H9 (cell line): ENCODE data around the gene FAAH. TPM values are rescaled to one million over a fixed set of nuclear protein-coding genes. Genes with fewer than 3 reads are reported as not detected.

Experiments used
- DNase-seq: peaks from one replicate; pipeline ENCODE4 v3.0.0-alpha.2; 2017
- H2AFZ ChIP-seq: one replicate; pipeline ENCODE4 v1.6.1; 2013; ENCODE audit warnings: mild to moderate bottlenecking, low read length, control low read depth, moderate library complexity
- H2AK5ac ChIP-seq: 2 replicates; pipeline ENCODE4 v1.6.1; 2013; ENCODE audit warnings: low read length, control low read depth, mixed read lengths; ENCODE audit not compliant: insufficient read length
- H2BK120ac ChIP-seq: one replicate; pipeline ENCODE4 v1.6.1; 2013; ENCODE audit warnings: low read depth, mild to moderate bottlenecking, low read length, control low read depth, inconsistent platforms; ENCODE audit not compliant: poor library complexity, severe bottlenecking
- H2BK12ac ChIP-seq: 2 replicates; pipeline ENCODE4 v1.6.1; 2013; ENCODE audit warnings: low read length, control low read depth, mixed read lengths, low read depth; ENCODE audit not compliant: insufficient read length
- H2BK15ac ChIP-seq: 2 replicates; pipeline ENCODE4 v1.6.1; 2013; ENCODE audit warnings: low read depth, low read length, control low read depth
- H2BK20ac ChIP-seq: one replicate; pipeline ENCODE4 v1.6.1; 2013; ENCODE audit warnings: low read depth, mild to moderate bottlenecking, low read length, control low read depth, inconsistent platforms; ENCODE audit not compliant: poor library complexity, severe bottlenecking
- H2BK5ac ChIP-seq: 2 replicates; pipeline ENCODE4 v1.6.1; 2013; ENCODE audit warnings: low read length, control low read depth, mixed read lengths; ENCODE audit not compliant: insufficient read length
- H3K14ac ChIP-seq: 2 replicates; pipeline ENCODE4 v1.6.1; 2013; ENCODE audit warnings: low read length, control low read depth; ENCODE audit not compliant: insufficient read depth
- H3K18ac ChIP-seq: 2 replicates; pipeline ENCODE4 v1.6.1; 2013; ENCODE audit warnings: low read depth, mild to moderate bottlenecking, mixed read lengths, low read length, control low read depth; ENCODE audit not compliant: insufficient read length
- H3K23ac ChIP-seq: 2 replicates; pipeline ENCODE4 v1.6.1; 2013; ENCODE audit warnings: low read length, control low read depth, mixed read lengths, low read depth; ENCODE audit not compliant: insufficient read length
- H3K23me2 ChIP-seq: 2 replicates; pipeline ENCODE4 v1.6.1; 2013; ENCODE audit warnings: low read depth, mild to moderate bottlenecking, mixed read lengths, low read length, control low read depth; ENCODE audit not compliant: insufficient read length, poor library complexity, severe bottlenecking
- H3K27ac ChIP-seq: 2 replicates; pipeline ENCODE4 v1.5.1; 2013; ENCODE audit warnings: low read length, control low read depth, mixed read lengths, low read depth; ENCODE audit not compliant: insufficient read length
- H3K27me3 ChIP-seq: 2 replicates; pipeline ENCODE4 v1.6.1; 2013; ENCODE audit warnings: low read length, control low read depth, inconsistent platforms; ENCODE audit not compliant: insufficient read depth
- H3K4ac ChIP-seq: 2 replicates; pipeline ENCODE4 v1.6.1; 2013; ENCODE audit warnings: low read depth, mild to moderate bottlenecking, control low read depth, inconsistent platforms, low read length, moderate library complexity
- H3K4me1 ChIP-seq: 2 replicates; pipeline ENCODE4 v1.6.1; 2013; ENCODE audit warnings: low read length, control low read depth, inconsistent platforms; ENCODE audit not compliant: insufficient read depth
- H3K4me2 ChIP-seq: 2 replicates; pipeline ENCODE4 v1.6.1; 2013; ENCODE audit warnings: low read length, control low read depth, mixed read lengths; ENCODE audit not compliant: insufficient read length, insufficient read depth
- H3K56ac ChIP-seq: 2 replicates; pipeline ENCODE4 v1.6.1; 2013; ENCODE audit warnings: low read depth, mild to moderate bottlenecking, mixed read lengths, low read length, control low read depth; ENCODE audit not compliant: insufficient read length
- H3K79me1 ChIP-seq: 2 replicates; pipeline ENCODE4 v1.6.1; 2013; ENCODE audit warnings: low read depth, mild to moderate bottlenecking, moderate library complexity, low read length, control low read depth, inconsistent platforms; ENCODE audit not compliant: insufficient read depth, poor library complexity, severe bottlenecking
- H3K79me2 ChIP-seq: 2 replicates; pipeline ENCODE4 v1.6.1; 2013; ENCODE audit warnings: low read length, control low read depth, inconsistent platforms; ENCODE audit not compliant: insufficient read depth
- H3K9ac ChIP-seq: 2 replicates; pipeline ENCODE4 v1.6.1; 2013; ENCODE audit warnings: low read length, control low read depth, mixed read lengths; ENCODE audit not compliant: insufficient read length; ENCODE audit errors: extremely low read depth
- H3K9me3 ChIP-seq: one replicate; pipeline ENCODE4 v1.6.1; 2013; ENCODE audit warnings: low read depth, low read length, inconsistent platforms; ENCODE audit not compliant: control insufficient read depth
- H3T11ph ChIP-seq: one replicate; pipeline ENCODE4 v1.6.1; 2013; ENCODE audit warnings: mild to moderate bottlenecking, low read length, control low read depth, inconsistent platforms
- H4K20me1 ChIP-seq: one replicate; pipeline ENCODE4 v1.6.1; 2013; ENCODE audit not compliant: control insufficient read depth, insufficient read length, insufficient read depth
- H4K5ac ChIP-seq: 2 replicates; pipeline ENCODE4 v1.6.1; 2013; ENCODE audit warnings: low read depth, mild to moderate bottlenecking, mixed read lengths, low read length, control low read depth; ENCODE audit not compliant: insufficient read length
- H4K8ac ChIP-seq: replicated peaks from 2 replicates; pipeline ENCODE4 v1.6.1; 2013; ENCODE audit warnings: low read length, control low read depth, mixed read lengths, low read depth; ENCODE audit not compliant: insufficient read length
- H4K91ac ChIP-seq: 2 replicates; pipeline ENCODE4 v1.6.1; 2013; ENCODE audit warnings: low read depth, mild to moderate bottlenecking, moderate library complexity, mixed read lengths, low read length, control low read depth; ENCODE audit not compliant: insufficient read length
- H3K27ac Mint-ChIP-seq, 3 experiments: 2 replicates in 2 of 3; 3 replicates in 1 of 3; pipeline ENCODE4 v1.8.0; 2020 to 2021; ENCODE audit warnings: mixed read lengths in 3 of 3, mild to moderate bottlenecking in 1 of 3, moderate library complexity in 1 of 3
- H3K27me3 Mint-ChIP-seq: 2 replicates; pipeline ENCODE4 v1.8.0; 2021; ENCODE audit warnings: low read depth, mild to moderate bottlenecking, moderate library complexity, mixed read lengths
- H3K36me3 Mint-ChIP-seq, 3 experiments: 2 replicates in 2 of 3; 3 replicates in 1 of 3; pipeline ENCODE4 v1.8.0; 2020 to 2021; ENCODE audit warnings: low read depth in 3 of 3, mixed read lengths in 3 of 3; ENCODE audit not compliant: insufficient read depth in 1 of 3
- H3K4me1 Mint-ChIP-seq, 2 experiments: 2 replicates each; pipeline ENCODE4 v1.8.0; 2020; ENCODE audit warnings: mixed read lengths in 2 of 2
- H3K4me3 Mint-ChIP-seq, 2 experiments: 2 replicates in 1 of 2; 3 replicates in 1 of 2; pipeline ENCODE4 v1.8.0; 2020 to 2021; ENCODE audit warnings: mild to moderate bottlenecking in 2 of 2, mixed read lengths in 2 of 2, moderate library complexity in 1 of 2
- H3K9me3 Mint-ChIP-seq, 2 experiments: 2 replicates in 1 of 2; 3 replicates in 1 of 2; pipeline ENCODE4 v1.8.0; 2020; ENCODE audit warnings: mild to moderate bottlenecking in 2 of 2, mixed read lengths in 2 of 2, moderate library complexity in 1 of 2
- CTCF ChIP-seq: fragments of 200-600 bp; sonication (generic); conservative IDR thresholded peaks from 3 replicates; pipeline ENCODE4 v1.8.0; 2021; ENCODE audit warnings: antibody characterized with exemption, mild to moderate bottlenecking
- WGBS: extraction: QIAGEN DNeasy Blood & Tissue Kit; methylation state at CpG from one replicate; pipeline ENCODE4 v1.1.7; 2013; ENCODE audit warnings: missing lambda C conversion rate, low lambda C conversion rate, mixed read lengths; ENCODE audit not compliant: insufficient read length; ENCODE audit errors: extremely low coverage; 5-methylcytosine and 5-hydroxymethylcytosine counted together
- total RNA-seq: library from RNA; stranded (reverse); gene quantifications from 2 replicates; pipeline ENCODE4 v1.2.1, GENCODE V29; 2021

Gene FAAH
- total RNA-seq, 1 experiment from 2014 or later: 18.9 TPM

GRCh38 chr1:46446646-46447498 lies 52.8 kb downstream of the FAAH start:
- peaks cover 12% of the 10 kb centered on the region for H3K23me2 ChIP-seq
- no peak overlapping the region for H3K18ac ChIP-seq
- Mint-ChIP-seq H3K27me3 (peaks cover 85% of the 10 kb centered on the region), H3K27ac (no peak overlapping the region), H3K36me3 (no peaks in the 10 kb centered on the region; a peak in 1 of 7 replicates), H3K4me1 (peaks cover 44 to 55% of the 10 kb centered on the region in 2 experiments), H3K9me3 (no peaks in the 10 kb centered on the region; a peak in 2 of 5 replicates), H3K4me3 (peak overlapping the region in 1 of 2 experiments; percentile 66; a peak in 2 of 5 replicates)
- no peak overlapping the region for H4K8ac ChIP-seq
- no peak overlapping the region for H3K14ac ChIP-seq
- H3K56ac ChIP-seq: no peak overlapping the region
- H3K4me1 ChIP-seq: peaks cover 14% of the 10 kb centered on the region; the same call in 1 of the 2 replicates
- H3K79me1 ChIP-seq: no peaks in the 10 kb centered on the region
- WGBS: no CpG with 5 or more reads among the region's 15 CpGs
- no peak overlapping the region for H3K4ac ChIP-seq
- H2BK120ac ChIP-seq: no peak overlapping the region
- no peak overlapping the region for H3K23ac ChIP-seq
- H3K9me3 ChIP-seq: no peaks in the 10 kb centered on the region
- H3T11ph ChIP-seq: no peak overlapping the region
- no peak overlapping the region for H2AFZ ChIP-seq
- no peak overlapping the region for H2BK5ac ChIP-seq
- peak; percentile 98 for TF ChIP-seq CTCF
- peak; percentile 95 for DNase-seq
- H3K79me2 ChIP-seq: no peaks in the 10 kb centered on the region
- H2BK12ac ChIP-seq: no peak overlapping the region
- peaks cover 43% of the 10 kb centered on the region for H3K27me3 ChIP-seq
- no peak overlapping the region for H3K9ac ChIP-seq
- peak overlapping the region; percentile 94 for H3K4me2 ChIP-seq
- H2AK5ac ChIP-seq: no peak overlapping the region
- no peak overlapping the region for H2BK20ac ChIP-seq
- no peaks in the 10 kb centered on the region for H4K20me1 ChIP-seq
- H4K5ac ChIP-seq: no peak overlapping the region
- H2BK15ac ChIP-seq: no peak overlapping the region
- H4K91ac ChIP-seq: no peak overlapping the region
- H3K27ac ChIP-seq: no peak overlapping the region
